ENCODE measurements around the gene ITGB1BP2.
"Not testable (repeated sequence)": the region's sequence is repeated elsewhere in the genome, so short reads cannot be mapped to it uniquely, and the experiment has no call there.

Gene ITGB1BP2

DNA sequence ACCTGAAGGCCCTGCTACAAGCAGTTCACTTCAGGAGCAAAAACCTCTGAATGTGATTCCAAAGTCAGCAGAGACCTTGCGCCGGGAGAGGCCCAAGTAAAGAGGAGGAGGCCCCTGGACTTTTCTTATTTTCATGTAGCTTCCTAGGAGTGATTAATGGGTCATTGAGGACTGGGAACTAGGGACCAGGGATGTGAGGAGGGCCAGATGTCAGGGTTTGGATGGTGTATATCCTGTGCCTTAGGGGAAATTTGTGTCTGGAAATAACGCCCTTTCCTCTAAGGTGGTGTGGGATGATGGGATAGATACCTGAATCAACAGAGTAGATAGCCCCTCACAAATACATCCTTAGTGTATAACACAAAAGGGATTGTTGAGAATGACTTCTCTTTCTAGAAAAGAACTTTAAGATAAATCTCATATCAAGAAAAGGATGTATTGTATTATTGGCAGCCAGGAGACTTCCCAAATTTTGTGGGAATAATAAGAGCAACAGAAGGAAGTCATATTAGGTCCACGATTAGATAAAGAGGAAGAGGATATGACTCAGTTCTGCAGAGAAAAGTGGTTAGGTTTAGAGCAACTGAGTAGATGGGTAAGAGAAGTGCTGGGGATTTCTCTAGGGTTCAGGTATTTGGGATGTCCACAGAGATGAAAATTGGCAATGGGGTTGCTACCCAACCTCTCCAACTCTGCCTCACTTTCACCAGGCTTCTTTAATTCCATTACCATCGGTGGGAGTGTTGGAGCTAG lies 1.1 kb downstream of the ITGB1BP2 start:
- DNase-seq = peak; percentile 54

DNA sequence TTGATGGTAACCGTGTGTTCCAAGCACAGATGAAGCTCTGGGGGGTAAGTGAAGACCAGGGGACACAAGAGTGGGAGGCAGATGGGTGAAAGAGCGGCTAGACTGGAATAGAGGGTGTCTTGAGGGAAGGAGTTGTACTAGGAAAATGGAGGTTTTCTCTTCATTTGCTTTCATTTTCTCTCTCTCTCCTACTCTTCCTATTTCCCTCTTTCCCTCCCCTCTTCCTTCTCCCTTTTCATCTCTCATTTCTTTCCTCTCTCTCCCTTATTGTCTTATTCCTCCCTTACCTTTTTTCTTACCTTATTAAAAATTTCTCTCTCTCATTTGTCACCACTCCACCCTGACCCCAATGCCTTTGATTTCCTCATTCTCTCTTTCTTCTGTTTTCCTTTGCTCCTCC lies 3.0 kb downstream of the ITGB1BP2 start:
- no peak for DNase-seq

DNA sequence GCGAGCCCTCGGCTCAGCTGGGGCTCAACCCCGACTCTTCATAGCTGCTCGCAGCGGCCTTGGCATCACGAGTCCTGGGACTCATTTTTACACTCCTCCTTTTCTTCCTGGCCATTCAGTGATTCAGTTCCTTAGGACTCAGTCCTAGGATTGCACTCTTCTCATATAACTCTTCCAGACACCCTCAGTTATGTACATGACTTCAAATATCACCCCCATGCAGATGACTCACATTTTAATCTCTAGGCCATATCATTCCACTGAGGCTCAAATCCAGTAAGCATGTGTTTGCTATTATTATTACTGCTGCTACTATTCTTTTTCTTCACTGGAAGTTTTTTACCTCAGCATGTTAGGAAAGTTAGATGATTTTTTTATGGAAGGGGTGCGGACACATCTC lies 14.4 kb downstream of the ITGB1BP2 start:
- DNase-seq = no peak

DNA sequence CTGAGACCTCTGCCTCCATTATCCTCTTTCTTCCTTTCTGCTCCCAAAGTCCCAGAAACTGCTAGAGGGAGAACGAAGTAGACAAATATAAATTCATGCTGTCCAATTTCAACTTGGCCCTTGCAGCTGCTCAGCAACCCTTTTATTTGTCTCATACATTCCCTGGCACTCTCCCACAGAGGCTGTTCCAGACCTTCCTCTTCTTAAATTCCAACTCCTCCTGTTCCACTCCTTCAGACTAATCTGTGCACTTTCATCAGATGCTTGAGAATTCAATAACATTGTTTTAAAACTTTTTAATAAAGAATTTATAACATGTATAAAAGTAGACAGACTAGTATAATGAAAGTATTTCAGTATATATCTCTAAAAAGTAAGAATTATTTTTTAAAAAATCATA lies 15.4 kb downstream of the ITGB1BP2 start:
- DNase-seq = not testable (repeated sequence)

DNA sequence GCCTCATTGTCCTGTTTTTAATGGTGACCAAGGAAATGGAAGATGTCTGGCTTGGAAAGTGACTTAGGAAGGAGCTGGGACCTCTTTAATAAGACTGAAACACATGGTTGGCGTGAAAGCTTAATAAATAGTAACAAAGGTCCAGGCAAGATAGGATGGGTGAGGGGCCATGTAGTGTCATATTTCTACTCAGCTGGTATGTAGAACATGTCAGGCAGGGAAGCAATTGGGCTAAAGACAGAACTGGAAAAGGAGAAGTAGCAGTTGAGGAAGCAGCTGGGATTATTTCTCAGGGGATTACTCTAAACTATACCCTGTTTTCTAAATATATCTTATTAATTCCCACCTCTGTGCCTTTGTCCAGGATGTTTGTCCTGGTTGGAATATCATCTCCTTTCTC lies 18.6 kb downstream of the ITGB1BP2 start:
- DNase-seq = peak; percentile 42

DNA sequence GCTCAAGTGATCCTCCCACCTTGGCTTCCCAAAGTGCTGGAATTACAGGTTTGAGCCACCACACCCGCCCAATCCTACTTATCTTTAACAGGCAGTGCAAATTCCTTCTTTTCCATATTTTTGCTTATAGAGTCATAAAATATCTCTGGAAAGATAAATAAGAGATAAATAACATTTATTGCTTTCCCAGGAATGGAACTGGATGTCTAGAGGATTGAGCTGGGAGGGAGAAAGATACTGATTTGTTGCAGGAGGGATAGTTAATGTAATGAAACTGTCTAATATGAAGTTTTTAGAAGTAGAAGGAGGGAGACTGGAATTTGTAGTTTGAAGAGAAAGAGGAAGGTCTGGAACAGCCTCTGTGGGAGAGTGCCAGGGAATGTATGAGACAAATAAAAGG lies 20.2 kb downstream of the ITGB1BP2 start:
- no peak for DNase-seq

DNA sequence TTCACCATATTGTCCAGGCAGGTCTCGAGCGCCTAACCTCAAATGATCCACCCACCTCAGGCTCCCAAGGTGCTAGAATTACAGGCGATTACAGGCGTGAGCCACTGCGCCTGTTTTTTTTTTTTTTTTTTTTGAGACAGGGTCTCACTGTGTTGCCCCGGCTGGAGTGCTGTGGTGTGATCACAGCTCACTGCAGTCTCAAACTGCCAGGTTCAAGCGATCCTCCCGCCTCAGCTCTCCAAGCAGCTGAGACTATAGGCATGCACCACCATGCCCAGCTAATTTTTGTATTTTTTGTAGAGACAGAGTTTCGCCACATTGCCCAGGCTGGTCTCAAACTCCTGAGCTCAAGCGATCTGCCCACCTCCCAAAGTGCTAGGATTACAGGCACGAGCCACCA lies 22.9 kb downstream of the ITGB1BP2 start:
- not testable (repeated sequence) for DNase-seq

DNA sequence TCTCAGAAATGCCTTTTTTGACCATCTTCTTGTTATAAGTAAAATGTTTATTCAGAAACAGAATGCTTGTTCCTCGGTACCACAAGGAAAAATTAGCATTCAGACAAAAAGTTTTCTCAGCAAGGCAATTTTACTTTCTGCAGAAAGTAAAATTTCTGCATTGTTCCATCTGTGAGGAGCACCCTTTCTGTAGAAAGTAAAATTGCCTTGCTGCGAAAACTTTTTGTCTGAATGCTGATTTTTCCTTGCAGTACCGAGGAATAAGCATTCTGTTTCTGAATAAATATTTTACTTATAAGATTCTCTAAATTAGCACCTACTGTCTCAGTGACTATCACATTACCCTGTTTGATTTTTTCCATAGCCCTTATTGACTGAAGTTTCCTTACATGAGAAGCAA lies 24.8 kb downstream of the ITGB1BP2 start:
- no peak for DNase-seq

DNA sequence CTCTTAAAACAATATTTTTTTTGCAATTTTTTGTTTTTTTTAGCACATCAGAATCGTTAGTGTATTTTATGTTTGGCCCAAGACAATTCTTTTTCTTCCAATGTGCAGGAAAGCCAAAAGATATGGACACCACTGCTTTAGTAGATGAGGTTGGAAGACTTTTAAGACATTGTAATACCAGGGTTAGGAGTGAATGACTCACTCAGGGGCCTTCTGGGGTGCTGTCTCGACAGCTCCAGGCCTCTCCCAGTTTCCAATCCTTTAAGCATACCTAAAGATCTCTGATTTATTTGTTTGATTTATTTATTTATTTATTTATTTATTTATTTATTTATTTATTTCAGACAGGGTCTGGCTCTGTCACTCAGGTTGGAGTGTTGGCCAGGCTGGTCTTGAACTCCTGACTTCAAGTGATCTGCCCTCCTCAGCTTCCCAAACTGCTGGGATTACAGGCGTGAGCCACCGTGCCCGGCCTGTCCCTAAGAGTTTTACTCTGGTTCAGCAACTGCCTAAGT lies 47.7 kb downstream of the ITGB1BP2 start:
- DNase-seq = not testable (repeated sequence)

DNA sequence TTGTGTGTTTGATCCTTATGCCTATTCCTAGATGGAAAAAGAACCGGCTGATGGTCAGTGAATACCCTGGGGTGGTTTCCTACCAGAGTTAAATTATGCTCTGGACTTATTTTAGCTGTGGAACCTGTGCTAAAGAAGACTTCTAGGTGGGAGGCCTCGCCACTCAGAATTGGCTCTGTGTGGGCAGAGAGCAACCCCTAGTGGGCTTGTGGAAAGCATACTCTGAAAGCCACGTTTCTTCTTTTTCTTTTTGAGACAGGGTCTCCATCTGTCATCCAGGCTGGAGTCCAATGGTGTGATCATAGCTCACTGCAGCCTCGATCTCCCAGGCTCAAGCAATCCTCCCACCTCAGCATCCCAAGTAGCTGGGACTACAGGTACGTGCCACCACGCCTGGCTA lies 48.3 kb downstream of the ITGB1BP2 start:
- not testable (repeated sequence) for DNase-seq

DNA sequence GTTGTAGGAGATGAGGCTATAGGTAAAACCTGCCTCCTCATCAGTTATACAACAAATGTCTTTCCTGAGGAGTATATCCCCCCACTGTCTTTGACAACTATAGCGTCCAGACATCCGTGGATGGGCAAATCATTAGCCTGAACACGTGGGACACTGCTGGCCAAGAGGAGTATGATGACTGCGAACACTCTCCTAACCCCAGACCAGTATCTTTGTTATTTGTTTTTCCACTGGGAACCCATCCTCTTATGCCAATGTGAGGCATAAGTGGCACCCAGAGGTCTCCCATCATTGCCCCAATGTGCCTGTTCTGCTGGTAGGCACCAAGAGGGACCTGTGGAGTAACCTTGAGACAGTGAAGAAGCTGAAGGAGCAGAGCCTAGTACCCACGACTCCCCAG lies 50.9 kb downstream of the ITGB1BP2 start:
- not testable (repeated sequence) for DNase-seq
